HepG2 (cell line): Measurements from ENCODE around the gene TTC28. TPM values are rescaled to one million over a fixed set of nuclear protein-coding genes. Genes with fewer than 3 reads are reported as not detected.

ENCODE experiments used
- ATAC-seq: fragments of 200-7000 bp; cut with Tn5 transposase; 3 replicates; pipeline ENCODE4 v1.9.1; 2020; ENCODE audit warnings: mild to moderate bottlenecking, moderate library complexity
- BruUV-seq: library from RNA; stranded (reverse); fragments of 400-500 nt; replicated peaks from 2 replicates; lab custom pipeline; 2021; lab: Mats Ljungman, UMichigan
- CTCF ChIA-PET: fragments of 300-600 bp; formaldehyde crosslinking; extraction: SDS; loops from one replicate; lab custom pipeline; 2021; ENCODE audit warnings: low total read pairs, inconsistent platforms, low intra/inter-chr PET ratio; lab: Yijun Ruan, JAX
- POLR2A ChIA-PET: fragments of 350-600 bp; sonication (Branson Sonifier 250); formaldehyde crosslinking; loops from one replicate; lab custom pipeline; 2020; ENCODE audit warnings: antibody characterized with exemption, inconsistent platforms; lab: Yijun Ruan, JAX
- DNase-seq: peaks from one replicate; pipeline ENCODE4 v3.0.0-alpha.2; 2015; ENCODE audit warnings: low spot score
- FAIRE-seq: peaks from 3 replicates; lab custom pipeline; 2011; peaks lifted over from hg19 to GRCh38; lab: Jason Lieb, UNC
- H2AFZ ChIP-seq: one replicate; pipeline ENCODE4 v1.6.1; 2011; ENCODE audit warnings: low read length, inconsistent platforms
- H3K27ac ChIP-seq: fragments of 300-600 bp; 3 replicates; pipeline ENCODE4 v1.8.0; 2011; ENCODE audit warnings: mixed run types, mild to moderate bottlenecking, mixed read lengths, low read length, inconsistent platforms; ENCODE audit not compliant: insufficient read depth; ENCODE audit errors: extremely low read length
- H3K27me3 ChIP-seq, 2 experiments: fragments of 200-600 bp in 1 of 2; 2 replicates in 1 of 2; 3 replicates in 1 of 2; pipeline versions ENCODE4 v1.6.0 to v1.8.0; 2011; ENCODE audit warnings: low read length in 2 of 2, mild to moderate bottlenecking in 2 of 2, moderate library complexity in 2 of 2, inconsistent platforms in 1 of 2; ENCODE audit not compliant: insufficient read depth in 2 of 2, control insufficient read depth in 1 of 2
- H3K36me3 ChIP-seq, 2 experiments: fragments of 200-600 bp in 1 of 2; replicated peaks in 1 of 2; 2 replicates in 1 of 2; 3 replicates in 1 of 2; pipeline versions ENCODE4 v1.5.1 to v1.8.0; 2011; ENCODE audit warnings: low read length in 2 of 2, inconsistent platforms in 1 of 2; ENCODE audit not compliant: insufficient read depth in 2 of 2, control insufficient read depth in 1 of 2
- H3K4me1 ChIP-seq: 2 replicates; pipeline ENCODE4 v1.5.1; 2012; ENCODE audit warnings: low read length, inconsistent platforms; ENCODE audit not compliant: insufficient read depth
- H3K4me2 ChIP-seq: 2 replicates; pipeline ENCODE4 v1.6.0; 2011; ENCODE audit warnings: low read depth, low read length, inconsistent platforms
- H3K4me3 ChIP-seq, 3 experiments: fragments of 200-600 bp in 1 of 3; sonication (generic), shearing (Covaris generic) in 1 of 3; replicated peaks in 1 of 3; 2 replicates each; pipeline ENCODE4 v1.5.1; 2011 to 2016; ENCODE audit warnings: low read length in 3 of 3, inconsistent platforms in 2 of 3, low read depth in 2 of 3, mild to moderate bottlenecking in 2 of 3, control low read depth in 1 of 3, mixed read lengths in 1 of 3; ENCODE audit not compliant: insufficient read depth in 1 of 3
- H3K79me2 ChIP-seq: one replicate; pipeline ENCODE4 v1.6.1; 2011; ENCODE audit warnings: low read length, inconsistent platforms; ENCODE audit not compliant: insufficient read depth
- H3K9ac ChIP-seq: 2 replicates; pipeline ENCODE4 v1.6.0; 2011; ENCODE audit warnings: mild to moderate bottlenecking, low read depth, low read length, inconsistent platforms; ENCODE audit not compliant: insufficient read depth
- H3K9me3 ChIP-seq: 2 replicates; pipeline ENCODE4 v1.5.1; 2012; ENCODE audit warnings: mild to moderate bottlenecking, low read length
- H4K20me1 ChIP-seq: 2 replicates; pipeline ENCODE4 v1.6.0; 2011; ENCODE audit warnings: inconsistent platforms, mild to moderate bottlenecking, low read length, moderate library complexity; ENCODE audit not compliant: insufficient read depth
- CHD2 ChIP-seq: IDR thresholded peaks from 2 replicates; pipeline ENCODE4 v1.6.1; 2011; ENCODE audit warnings: low read depth, low read length, improper control_type of control experiment
- KAT8 ChIP-seq: IDR thresholded peaks from 2 replicates; pipeline ENCODE4 v1.6.1; 2016; ENCODE audit warnings: missing genetic modification reagents, missing compliant biosample characterization
- MTA3 ChIP-seq: sonication (generic); formaldehyde crosslinking; IDR thresholded peaks from 2 replicates; pipeline ENCODE4 v1.4.0; 2020; ENCODE audit warnings: missing genetic modification reagents
- NRL ChIP-seq: sonication (generic); formaldehyde crosslinking; IDR thresholded peaks from 2 replicates; pipeline ENCODE4 v1.5.0; 2020; ENCODE audit warnings: missing genetic modification reagents, mild to moderate bottlenecking, moderate library complexity, borderline replicate concordance
- PHF8 ChIP-seq: sonication (generic); formaldehyde crosslinking; IDR thresholded peaks from 2 replicates; pipeline ENCODE4 v1.5.0; 2020; ENCODE audit warnings: missing genetic modification reagents
- ZNF235 ChIP-seq: sonication (generic); formaldehyde crosslinking; IDR thresholded peaks from 2 replicates; pipeline ENCODE4 v1.8.1; 2023; ENCODE audit warnings: mild to moderate bottlenecking, missing genetic modification reagents, borderline replicate concordance
- ZSCAN31 ChIP-seq: sonication (generic); formaldehyde crosslinking; IDR thresholded peaks from 2 replicates; pipeline ENCODE4 v1.5.0; 2020; ENCODE audit warnings: low read depth, mild to moderate bottlenecking, missing genetic modification reagents
- WGBS: methylation state at CpG from one replicate; pipeline ENCODE4 v1.1.6; 2017; ENCODE audit warnings: low lambda C conversion rate; 5-methylcytosine and 5-hydroxymethylcytosine counted together
- in situ Hi-C: cut with HindIII; loops from 2 replicates; pipeline ENCODE4 v1.10.0; 2017; ENCODE audit warnings: low pct_unique_long_range_greater_than_20kb; ENCODE audit not compliant: extremely low pct_ligation_motif_present
- intact Hi-C: fragments of 100-400 bp; cut with micrococcal nuclease; formaldehyde crosslinking; loops from one replicate; pipeline ENCODE4 v1.10.0; 2022; ENCODE audit not compliant: unreplicated experiment
- polyA plus RNA-seq, 8 experiments: library from polyadenylated mRNA; depleted of rRNA in 3 of 8; stranded (reverse) in 7 of 8; unstranded in 1 of 8; fragments of >200 nt; fragmentation: Illumina TruSeq in 4 of 8; extraction: Trizol in 4 of 8; gene quantifications; 2 replicates each; pipeline versions ENCODE4 v1.2.1 to v1.2.3, GENCODE V29; 2011 to 2016; ENCODE audit warnings: low read depth in 4 of 8, missing spikeins in 1 of 8, mixed read lengths in 1 of 8; ENCODE audit not compliant: insufficient read depth in 1 of 8
- total RNA-seq, 5 experiments: library from RNA; depleted of rRNA; stranded (reverse); fragments of >200 nt; fragmentation: Illumina TruSeq; extraction: Trizol; gene quantifications; 2 replicates each; pipeline ENCODE4 v1.2.3, GENCODE V29; 2016; ENCODE audit warnings: low read depth in 1 of 5
- TF ChIP-seq, protein P1 (sequence below): sonication (generic); formaldehyde crosslinking; IDR thresholded peaks from 2 replicates; pipeline ENCODE4 v1.5.0; 2020; ENCODE audit warnings: missing genetic modification reagents
- TF ChIP-seq, protein P2 (sequence below): sonication (generic); formaldehyde crosslinking; IDR thresholded peaks from 2 replicates; pipeline ENCODE4 v1.4.0; 2020; ENCODE audit warnings: mild to moderate bottlenecking, missing genetic modification reagents

Gene TTC28
- total and polyA plus RNA-seq, 2 of the 13 experiments (the other 11 are each of a cell fraction or from before 2014, with no cell fraction given) = 4.2 to 13.1 TPM

DNA sequence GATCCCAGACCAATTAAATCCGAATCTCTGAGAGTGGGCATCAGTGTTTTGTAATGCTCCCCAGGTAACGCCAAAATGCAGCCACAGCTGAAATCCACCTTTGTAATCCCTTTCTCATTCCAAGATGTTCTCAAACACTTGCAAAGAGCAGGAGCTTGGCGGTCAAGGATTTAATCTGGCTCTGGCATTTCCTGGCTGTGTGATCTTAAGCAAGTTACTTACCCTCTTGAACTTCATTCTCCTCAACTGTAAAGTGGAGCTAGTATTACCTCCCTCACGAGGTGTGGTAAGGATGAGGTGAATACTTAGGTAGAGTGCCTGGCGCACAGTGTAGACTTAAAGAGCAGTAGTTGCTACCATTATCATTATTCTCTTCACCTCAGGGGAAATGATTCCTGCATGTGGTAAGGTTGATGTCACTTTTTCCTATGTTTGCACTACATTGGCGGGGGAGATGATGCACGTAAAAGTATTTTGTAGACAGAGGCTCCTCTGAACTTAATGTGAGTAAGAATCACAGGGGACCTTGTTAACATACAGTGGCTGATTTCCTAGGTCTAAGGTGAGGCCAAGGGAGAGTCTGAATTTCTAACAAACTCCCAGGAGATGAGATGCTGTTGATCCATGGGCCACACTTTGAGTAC, 550.2 kb downstream of the TTC28 start:
- H3K4me2 ChIP-seq = no peak overlapping the region
- H3K36me3 ChIP-seq = no peaks in the 10 kb centered on the region
- WGBS = 96% methylated on average over 6 of the region's 7 CpGs
- no peak overlapping the region for H3K27ac ChIP-seq
- H3K4me3 ChIP-seq = no peak overlapping the region
- no peak for DNase-seq
- H3K27me3 ChIP-seq = no peaks in the 10 kb centered on the region
- in situ Hi-C loops (no loop called here), intact Hi-C loops (loop anchor here (10.0 kb wide), 1 partner anchor 1445 kb away; no protein-coding TSS in a partner anchor)
- ChIA-PET POLR2A (no interaction called here), CTCF (no interaction called here)
- H2AFZ ChIP-seq = no peak overlapping the region
- no peaks in the 10 kb centered on the region for H3K4me1 ChIP-seq
- no peaks in the 10 kb centered on the region for H4K20me1 ChIP-seq
- H3K9ac ChIP-seq = no peak overlapping the region
- no peak for FAIRE-seq
- H3K79me2 ChIP-seq = no peaks in the 10 kb centered on the region
- no peak for ATAC-seq
- H3K9me3 ChIP-seq = no peaks in the 10 kb centered on the region
- TF ChIP-seq ZSCAN31 (CRISPR knock-in tag) (no peak), MTA3 (no peak), CHD2 (no peak)
- TF ChIP-seq, protein P1, sequence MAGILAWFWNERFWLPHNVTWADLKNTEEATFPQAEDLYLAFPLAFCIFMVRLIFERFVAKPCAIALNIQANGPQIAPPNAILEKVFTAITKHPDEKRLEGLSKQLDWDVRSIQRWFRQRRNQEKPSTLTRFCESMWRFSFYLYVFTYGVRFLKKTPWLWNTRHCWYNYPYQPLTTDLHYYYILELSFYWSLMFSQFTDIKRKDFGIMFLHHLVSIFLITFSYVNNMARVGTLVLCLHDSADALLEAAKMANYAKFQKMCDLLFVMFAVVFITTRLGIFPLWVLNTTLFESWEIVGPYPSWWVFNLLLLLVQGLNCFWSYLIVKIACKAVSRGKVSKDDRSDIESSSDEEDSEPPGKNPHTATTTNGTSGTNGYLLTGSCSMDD (CRISPR knock-in tag) = no peak
- no TSS peak for BruUV-seq

DNA sequence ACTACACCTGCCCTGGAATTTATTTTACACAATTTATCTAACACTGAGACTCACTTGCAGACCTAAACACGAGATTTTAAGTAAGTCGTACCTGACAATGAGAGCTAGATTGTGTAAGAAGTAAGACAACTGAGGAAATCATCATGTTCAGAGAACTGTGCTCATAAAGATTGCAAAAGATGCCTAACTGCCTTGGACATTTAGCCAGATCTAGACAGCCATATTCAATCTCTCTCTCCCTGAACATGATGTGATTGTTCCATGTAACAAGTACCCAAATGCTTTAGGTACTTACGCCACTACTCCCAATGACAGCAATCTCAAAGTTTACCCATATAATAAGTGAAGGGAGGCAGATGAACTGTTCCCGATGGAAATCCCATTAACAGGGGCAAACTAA, 550.8 kb downstream of the TTC28 start:
- ATAC-seq (no peak), FAIRE-seq (no peak), DNase-seq (no peak)
- H3K36me3 ChIP-seq = no peaks in the 10 kb centered on the region
- in situ Hi-C loops = no loop called here
- intact Hi-C loops = loop anchor here (10.0 kb wide), 1 partner anchor 1444 kb away; no protein-coding TSS in a partner anchor
- no peaks in the 10 kb centered on the region for H3K27me3 ChIP-seq
- TF ChIP-seq PHF8 (CRISPR knock-in tag) (no peak), KAT8 (CRISPR knock-in tag) (no peak), NRL (CRISPR knock-in tag) (no peak), ZNF235 (CRISPR knock-in tag) (no peak)
- TF ChIP-seq, protein P2, sequence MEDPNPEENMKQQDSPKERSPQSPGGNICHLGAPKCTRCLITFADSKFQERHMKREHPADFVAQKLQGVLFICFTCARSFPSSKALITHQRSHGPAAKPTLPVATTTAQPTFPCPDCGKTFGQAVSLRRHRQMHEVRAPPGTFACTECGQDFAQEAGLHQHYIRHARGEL (CRISPR knock-in tag) = no peak
- no peaks in the 10 kb centered on the region for H4K20me1 ChIP-seq
- ChIA-PET POLR2A (no interaction called here), CTCF (no interaction called here)
- no peaks in the 10 kb centered on the region for H3K4me1 ChIP-seq
- BruUV-seq = no TSS peak
- no peak overlapping the region for H3K27ac ChIP-seq
- H2AFZ ChIP-seq = no peak overlapping the region
- no peak overlapping the region for H3K4me2 ChIP-seq
- no peaks in the 10 kb centered on the region for H3K9me3 ChIP-seq
- H3K79me2 ChIP-seq = no peaks in the 10 kb centered on the region
- no peak overlapping the region for H3K9ac ChIP-seq
- H3K4me3 ChIP-seq = no peak overlapping the region
- 97% methylated on average over 4 of the region's 4 CpGs for WGBS
